GM18498 (cell line): ENCODE results near the gene SETD2.
"Not testable (repeated sequence)": the region's sequence is repeated elsewhere in the genome, so short reads cannot be mapped to it uniquely, and the experiment has no call there.

Experiments
- ATAC-seq: cut with Tn5 transposase; IDR thresholded peaks from one replicate; pipeline ENCODE4 v1.9.1; 2021; ENCODE audit warnings: mild to moderate bottlenecking, moderate library complexity; ENCODE audit not compliant: unreplicated experiment

SETD2 gene

GRCh38 chr3:47164007-47164881 lies at the start of gene SETD2:
Gene SETD2, minus strand, starts transcription at chr3:47164113. Its CDS starts 189 bp downstream, at chr3:47163924.
- peak; percentile 74 for ATAC-seq

- ATAC-seq = no peak
These were observed 47.0 kb upstream of the SETD2 start for GRCh38 chr3:47210863-47211405.

DNA sequence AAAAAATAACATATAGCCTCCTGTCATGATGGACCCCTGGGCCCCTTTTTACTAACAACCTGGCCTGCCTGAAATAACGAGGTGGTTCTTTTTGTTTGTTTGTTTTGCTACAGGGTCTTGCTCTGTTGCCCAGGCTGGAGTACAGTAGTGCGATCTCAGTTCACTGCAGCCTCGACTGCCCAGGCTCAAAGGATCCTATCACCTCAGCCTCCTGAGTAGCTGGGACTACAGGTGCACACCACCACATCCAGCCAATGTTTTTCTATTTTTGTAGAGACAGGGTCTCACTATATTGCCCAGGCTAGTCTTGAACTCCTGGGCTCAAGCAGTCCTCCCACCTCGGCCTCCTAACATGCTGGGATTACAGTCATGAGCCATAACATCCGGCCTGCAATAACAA lies 42.1 kb upstream of the SETD2 start:
- not testable (repeated sequence) for ATAC-seq

DNA sequence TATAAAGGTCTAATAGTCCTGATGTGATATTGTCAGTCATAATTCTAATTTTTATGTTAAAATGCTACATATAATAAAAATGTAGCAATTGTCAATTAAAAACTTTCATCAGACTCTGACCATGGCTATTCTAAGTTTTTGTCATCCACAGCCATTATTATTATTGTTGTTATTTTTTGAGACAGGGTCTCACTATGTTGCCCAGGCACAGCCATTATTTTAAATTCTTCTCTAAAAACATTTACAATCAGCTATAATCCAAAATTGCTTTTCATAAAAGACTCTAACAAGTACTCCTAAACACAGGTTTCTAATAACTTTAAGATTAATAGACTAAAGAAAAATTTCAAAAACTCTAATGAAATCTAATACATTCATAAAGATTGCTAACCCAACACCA lies 41.0 kb upstream of the SETD2 start:
- no peak for ATAC-seq

DNA sequence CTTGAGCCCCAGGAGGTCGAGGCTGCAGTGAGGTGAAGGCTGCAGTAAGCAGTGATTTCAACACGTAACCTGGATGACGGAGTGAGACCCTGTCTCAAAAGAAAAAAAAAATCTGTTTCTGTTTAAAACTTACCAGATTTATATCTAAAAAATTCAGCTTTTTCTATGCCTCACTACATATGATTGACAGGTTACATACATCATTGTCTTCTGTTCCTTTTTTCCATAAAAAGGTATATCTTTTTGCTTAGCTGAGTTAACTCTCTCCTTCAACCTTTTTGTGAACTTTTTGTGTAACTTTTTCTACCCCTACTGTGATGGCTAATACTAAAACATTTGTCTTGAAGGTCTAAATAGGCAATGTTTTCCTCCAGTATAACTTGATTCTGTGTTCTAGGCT lies 38.6 kb upstream of the SETD2 start:
- ATAC-seq = no peak

DNA sequence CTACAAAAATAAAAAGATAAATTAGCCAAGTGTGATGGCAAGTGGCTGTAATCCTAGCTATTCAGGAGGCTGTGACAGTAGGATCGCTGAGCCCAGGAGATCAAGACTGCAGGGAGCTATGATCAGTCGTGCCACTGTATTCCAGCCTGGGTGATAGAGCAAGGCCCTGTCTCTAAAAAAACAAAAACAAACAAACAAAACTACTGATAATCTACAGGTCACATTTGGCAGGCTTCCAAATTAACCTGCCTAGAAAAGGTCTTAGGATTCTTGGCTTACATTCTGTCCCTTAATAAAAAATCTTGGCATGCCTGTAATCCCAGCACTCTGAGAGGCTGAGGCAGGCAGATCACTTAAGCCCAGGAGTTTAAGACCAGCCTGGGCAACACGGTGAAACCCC lies 33.4 kb upstream of the SETD2 start:
- ATAC-seq = no peak

DNA sequence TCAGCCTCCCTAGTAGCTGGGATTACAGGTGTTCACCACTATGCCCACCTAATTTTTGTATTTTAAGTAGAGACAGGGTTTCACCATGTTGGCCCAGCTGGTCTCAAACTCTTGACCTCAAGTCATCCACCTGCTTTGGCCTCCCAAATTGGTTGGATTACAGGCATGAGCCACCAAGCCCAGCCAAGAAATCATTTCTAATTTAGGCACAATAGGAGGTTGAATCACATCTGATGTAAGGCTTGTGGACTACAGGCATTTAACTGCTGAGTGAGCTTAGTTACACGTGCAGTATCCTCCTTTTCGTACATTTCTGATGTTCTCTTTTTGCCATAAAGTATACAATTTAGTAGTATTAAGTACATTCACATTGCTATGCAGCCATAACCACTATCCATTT lies 31.1 kb upstream of the SETD2 start:
- no peak for ATAC-seq

GRCh38 chr3:47193871-47194859 lies 30.3 kb upstream of the SETD2 start:
- ATAC-seq = no peak

DNA sequence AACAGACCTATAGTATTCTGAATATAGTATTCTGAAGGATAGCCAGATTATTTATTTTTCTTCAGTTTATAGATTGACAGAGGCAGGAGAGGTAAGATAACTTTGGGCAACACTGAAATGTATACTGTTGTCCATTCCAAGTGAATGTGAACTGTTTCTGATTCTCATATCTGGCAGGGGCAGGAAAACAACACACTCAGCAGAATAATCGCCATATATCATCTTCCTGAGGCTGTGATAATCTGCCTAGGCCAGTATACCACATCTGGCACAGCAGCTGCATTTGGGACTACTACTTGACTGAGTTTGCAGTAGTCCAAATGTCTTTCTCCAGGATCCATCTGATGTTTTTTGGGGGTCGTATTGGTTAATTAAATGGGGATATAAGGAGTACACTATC lies 22.4 kb upstream of the SETD2 start:
- ATAC-seq = no peak

DNA sequence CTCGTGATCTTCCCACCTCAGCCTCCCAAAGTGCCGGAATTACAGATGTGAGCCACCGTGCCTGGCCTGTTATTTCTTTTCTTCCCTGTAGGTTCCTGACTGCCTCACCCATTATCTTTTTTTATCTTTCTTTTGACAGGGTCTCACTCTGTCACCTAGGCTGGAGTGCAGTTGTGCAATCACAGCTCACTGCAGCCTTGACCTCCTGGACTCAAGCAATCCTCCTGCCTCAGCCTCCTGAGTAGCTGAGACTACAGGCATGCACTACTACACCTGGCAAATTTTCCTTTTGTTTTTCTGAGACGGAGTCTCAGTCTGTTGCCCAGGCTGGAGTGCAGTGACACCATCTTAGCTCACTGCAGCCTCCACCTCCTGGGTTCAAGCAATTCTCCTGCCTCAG lies 17.8 kb upstream of the SETD2 start:
- not testable (repeated sequence) for ATAC-seq

- not testable (repeated sequence) for ATAC-seq
These were observed 16.1 kb upstream of the SETD2 start for GRCh38 chr3:47180011-47180410.

- ATAC-seq = no peak
These were observed 12.7 kb upstream of the SETD2 start for GRCh38 chr3:47176582-47176981.

GRCh38 chr3:47163169-47164006 lies 525 bp downstream of the SETD2 start:
- peak; percentile 34 for ATAC-seq

GRCh38 chr3:47162697-47163168 lies 1.2 kb downstream of the SETD2 start:
- no peak for ATAC-seq

DNA sequence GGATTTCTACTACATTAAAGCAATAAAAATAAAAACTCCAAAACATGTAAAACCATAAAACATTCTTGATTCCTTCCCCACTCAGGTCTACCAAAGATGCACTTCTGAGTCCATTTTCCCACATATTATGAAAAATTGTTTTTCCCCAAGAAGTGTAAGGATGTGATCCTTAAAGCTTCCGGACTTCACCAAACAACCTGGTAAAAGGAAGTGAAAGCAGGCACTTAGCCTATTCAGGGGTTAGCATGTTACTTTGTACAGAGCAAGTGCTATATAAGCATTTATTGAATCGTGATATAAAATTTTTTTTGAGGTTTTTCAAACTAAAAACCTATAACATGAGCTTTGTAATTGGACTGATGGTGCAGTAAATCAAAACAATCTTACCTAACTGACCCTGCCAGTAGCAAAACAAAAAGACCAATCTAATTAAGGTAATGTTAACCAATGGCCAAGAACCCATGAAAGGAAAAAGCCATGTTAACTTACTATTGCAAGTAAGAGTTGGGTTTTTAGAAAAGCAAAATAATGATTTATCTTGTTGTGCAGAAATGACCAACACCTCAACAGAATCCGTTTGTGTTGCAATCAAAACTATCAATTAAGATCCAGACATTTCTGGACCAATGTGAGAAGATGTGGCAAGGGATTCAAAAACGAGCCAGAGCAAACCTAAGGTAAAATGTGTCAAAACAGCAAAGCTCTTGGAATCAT lies 1.8 kb downstream of the SETD2 start:
- no peak for ATAC-seq

- ATAC-seq = no peak
These were observed 4.1 kb downstream of the SETD2 start for GRCh38 chr3:47159820-47160219.

- ATAC-seq = no peak
These were observed 5.7 kb downstream of the SETD2 start for GRCh38 chr3:47158208-47158607.

DNA sequence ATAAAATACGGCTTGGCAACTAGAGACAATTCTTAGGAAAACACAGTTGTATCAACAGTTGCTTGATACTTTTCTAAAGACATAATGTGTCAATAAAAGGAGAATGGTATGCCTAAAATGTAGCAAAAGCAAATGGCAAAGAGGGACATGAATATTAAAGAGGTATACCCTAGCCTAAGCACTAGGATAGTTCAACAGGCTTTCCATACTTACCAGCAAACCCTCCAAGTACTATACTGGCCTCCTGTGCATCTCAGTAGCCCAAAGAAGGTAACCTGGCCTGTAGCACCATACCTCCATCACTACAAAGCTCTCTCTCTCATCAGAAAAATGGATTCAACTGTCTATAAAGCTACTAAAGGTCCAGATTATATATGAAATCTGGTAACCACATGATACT lies 7.5 kb downstream of the SETD2 start:
- ATAC-seq = no peak

- no peak for ATAC-seq
These were observed 11.3 kb downstream of the SETD2 start for GRCh38 chr3:47152578-47152977.

DNA sequence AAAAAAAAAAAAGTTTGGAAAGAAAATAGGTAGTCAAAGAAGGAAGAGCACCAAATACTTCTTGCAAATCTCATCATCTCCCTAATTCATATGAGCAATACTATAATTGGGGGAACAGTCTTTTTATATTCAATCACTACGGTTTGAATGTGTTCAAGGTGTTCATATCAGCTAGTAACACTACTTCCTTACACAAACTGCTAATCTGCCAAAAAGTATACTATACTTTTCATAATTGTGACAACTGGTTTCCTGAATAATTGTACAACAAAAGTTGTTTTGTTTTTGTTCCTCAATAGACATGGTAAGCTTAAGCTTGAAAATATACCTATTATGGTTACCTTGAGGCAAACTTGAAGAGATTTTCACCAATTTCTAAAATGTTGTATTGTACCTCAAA lies 12.1 kb downstream of the SETD2 start:
- no peak for ATAC-seq
